Body of pancreas (tissue), 4 donors: Measurements from ENCODE around the gene DPP8.
"Not testable (repeated sequence)": the region's sequence is repeated elsewhere in the genome, so short reads cannot be mapped to it uniquely, and the experiment has no call there.

Experiments used
- POLR2A ChIP-seq, 3 donors: fragments of 450-650 bp; IDR thresholded peaks; one replicate each; pipeline ENCODE4 v1.6.1; 2016; ENCODE audit warnings: antibody characterized with exemption in 3 of 3, mild to moderate bottlenecking in 2 of 3
- TF ChIP-seq, protein P1 (sequence below), 7 experiments: fragments of 450-650 bp in 4 of 7; fragments of 200-600 bp in 3 of 7; sonication (generic) in 3 of 7; IDR thresholded peaks; one replicate each; pipeline ENCODE4 v1.5.1; 2016 to 2019; ENCODE audit warnings: antibody characterized with exemption in 7 of 7

GRCh38 chr15:65552851-65553250 lies 35.4 kb upstream of the DPP8 start:
- TF ChIP-seq, protein P1, sequence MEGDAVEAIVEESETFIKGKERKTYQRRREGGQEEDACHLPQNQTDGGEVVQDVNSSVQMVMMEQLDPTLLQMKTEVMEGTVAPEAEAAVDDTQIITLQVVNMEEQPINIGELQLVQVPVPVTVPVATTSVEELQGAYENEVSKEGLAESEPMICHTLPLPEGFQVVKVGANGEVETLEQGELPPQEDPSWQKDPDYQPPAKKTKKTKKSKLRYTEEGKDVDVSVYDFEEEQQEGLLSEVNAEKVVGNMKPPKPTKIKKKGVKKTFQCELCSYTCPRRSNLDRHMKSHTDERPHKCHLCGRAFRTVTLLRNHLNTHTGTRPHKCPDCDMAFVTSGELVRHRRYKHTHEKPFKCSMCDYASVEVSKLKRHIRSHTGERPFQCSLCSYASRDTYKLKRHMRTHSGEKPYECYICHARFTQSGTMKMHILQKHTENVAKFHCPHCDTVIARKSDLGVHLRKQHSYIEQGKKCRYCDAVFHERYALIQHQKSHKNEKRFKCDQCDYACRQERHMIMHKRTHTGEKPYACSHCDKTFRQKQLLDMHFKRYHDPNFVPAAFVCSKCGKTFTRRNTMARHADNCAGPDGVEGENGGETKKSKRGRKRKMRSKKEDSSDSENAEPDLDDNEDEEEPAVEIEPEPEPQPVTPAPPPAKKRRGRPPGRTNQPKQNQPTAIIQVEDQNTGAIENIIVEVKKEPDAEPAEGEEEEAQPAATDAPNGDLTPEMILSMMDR (IDR thresholded peaks at IDR 0.05), result not testable (repeated sequence)
- TF ChIP-seq POLR2A (IDR thresholded peaks at IDR 0.05), result not testable (repeated sequence)
